ENCODE measurements around the gene CCDC3. TPM values are rescaled to one million over a fixed set of nuclear protein-coding genes. Genes with fewer than 3 reads are reported as not detected.
A peak's percentile ranks its signal among the peaks of the same experiment; 100 is the strongest.

CCDC3 gene
- total RNA-seq, 1 donor from 2014 or later: 0.40 TPM

GRCh38 chr10:12902135-12902572, 99.4 kb downstream of the CCDC3 start:
- DNase-seq (ENCODE audit: low read depth): no peak
- H3K4me3 ChIP-seq (ENCODE audit: low read depth, low read length): no peak overlapping the region
- TF ChIP-seq CTCF (conservative IDR thresholded peaks at IDR 0.05; ENCODE audit: low read depth, low read length): peak; percentile 73

- no peak for DNase-seq (ENCODE audit: low read depth)
- no peak overlapping the region for H3K4me3 ChIP-seq (ENCODE audit: low read depth, low read length)
- TF ChIP-seq CTCF (conservative IDR thresholded peaks at IDR 0.05; ENCODE audit: low read depth, low read length): no peak
Measured at GRCh38 chr10:12899546-12899945, 102.0 kb downstream of the CCDC3 start.

- no peak overlapping the region for H3K4me3 ChIP-seq (ENCODE audit: low read depth, low read length)
- TF ChIP-seq CTCF (conservative IDR thresholded peaks at IDR 0.05; ENCODE audit: low read depth, low read length): no peak
- DNase-seq (ENCODE audit: low read depth): no peak
Measured at GRCh38 chr10:12898271-12898670, 103.2 kb downstream of the CCDC3 start.

GRCh38 chr10:12897278-12897677, 104.2 kb downstream of the CCDC3 start:
- no peak for TF ChIP-seq CTCF (conservative IDR thresholded peaks at IDR 0.05; ENCODE audit: low read depth, low read length)
- H3K4me3 ChIP-seq (ENCODE audit: low read depth, low read length): no peak overlapping the region
- no peak for DNase-seq (ENCODE audit: low read depth)

- no peak for TF ChIP-seq CTCF (conservative IDR thresholded peaks at IDR 0.05; ENCODE audit: low read depth, low read length)
- no peak overlapping the region for H3K4me3 ChIP-seq (ENCODE audit: low read depth, low read length)
- no peak for DNase-seq (ENCODE audit: low read depth)
Measured at GRCh38 chr10:12896251-12896650, 105.3 kb downstream of the CCDC3 start.

- no peak for DNase-seq (ENCODE audit: low read depth)
Measured at GRCh38 chr10:12892924-12893323, 108.6 kb downstream of the CCDC3 start.

More at GRCh38 chr10:12892924-12893323, 108.6 kb downstream of the CCDC3 start:
- no peak for TF ChIP-seq CTCF (conservative IDR thresholded peaks at IDR 0.05; ENCODE audit: low read depth, low read length)
- H3K4me3 ChIP-seq (ENCODE audit: low read depth, low read length): no peak overlapping the region
